GM12801 (cell line): ENCODE data around the gene TALDO1.

Experiments used
- TF ChIP-seq, protein P1 (sequence below): IDR thresholded peaks from one replicate; pipeline ENCODE4 v1.5.1; 2011; ENCODE audit warnings: control low read depth; ENCODE audit not compliant: insufficient read length; ENCODE audit errors: extremely low read depth

Gene TALDO1

DNA sequence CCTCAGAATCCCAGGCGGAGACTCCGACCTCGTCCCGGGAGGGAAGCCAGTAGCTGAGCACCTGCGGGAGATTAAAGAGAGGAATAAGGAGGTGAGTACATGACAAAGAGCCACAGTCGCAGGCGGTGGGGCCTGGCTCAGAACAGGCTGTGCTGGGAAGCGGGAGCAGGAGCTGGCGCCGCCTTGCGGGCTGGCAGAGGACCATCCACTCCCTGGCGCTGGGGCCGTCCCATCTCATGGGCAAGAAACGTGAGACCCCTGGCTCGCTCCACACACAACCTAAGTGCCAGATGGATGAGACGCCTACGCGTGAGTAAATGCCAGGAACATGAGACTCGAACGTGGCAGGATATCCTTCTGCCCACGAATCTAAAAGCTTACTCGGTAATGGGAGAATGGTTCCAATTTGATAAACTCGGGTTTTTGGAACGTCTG is 36.3 kb downstream of the TALDO1 start:
- TF ChIP-seq, protein P1, sequence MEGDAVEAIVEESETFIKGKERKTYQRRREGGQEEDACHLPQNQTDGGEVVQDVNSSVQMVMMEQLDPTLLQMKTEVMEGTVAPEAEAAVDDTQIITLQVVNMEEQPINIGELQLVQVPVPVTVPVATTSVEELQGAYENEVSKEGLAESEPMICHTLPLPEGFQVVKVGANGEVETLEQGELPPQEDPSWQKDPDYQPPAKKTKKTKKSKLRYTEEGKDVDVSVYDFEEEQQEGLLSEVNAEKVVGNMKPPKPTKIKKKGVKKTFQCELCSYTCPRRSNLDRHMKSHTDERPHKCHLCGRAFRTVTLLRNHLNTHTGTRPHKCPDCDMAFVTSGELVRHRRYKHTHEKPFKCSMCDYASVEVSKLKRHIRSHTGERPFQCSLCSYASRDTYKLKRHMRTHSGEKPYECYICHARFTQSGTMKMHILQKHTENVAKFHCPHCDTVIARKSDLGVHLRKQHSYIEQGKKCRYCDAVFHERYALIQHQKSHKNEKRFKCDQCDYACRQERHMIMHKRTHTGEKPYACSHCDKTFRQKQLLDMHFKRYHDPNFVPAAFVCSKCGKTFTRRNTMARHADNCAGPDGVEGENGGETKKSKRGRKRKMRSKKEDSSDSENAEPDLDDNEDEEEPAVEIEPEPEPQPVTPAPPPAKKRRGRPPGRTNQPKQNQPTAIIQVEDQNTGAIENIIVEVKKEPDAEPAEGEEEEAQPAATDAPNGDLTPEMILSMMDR = no peak

- TF ChIP-seq, protein P1 = no peak
Observed at GRCh38 chr11:786235-787083, 39.2 kb downstream of the TALDO1 start.

DNA sequence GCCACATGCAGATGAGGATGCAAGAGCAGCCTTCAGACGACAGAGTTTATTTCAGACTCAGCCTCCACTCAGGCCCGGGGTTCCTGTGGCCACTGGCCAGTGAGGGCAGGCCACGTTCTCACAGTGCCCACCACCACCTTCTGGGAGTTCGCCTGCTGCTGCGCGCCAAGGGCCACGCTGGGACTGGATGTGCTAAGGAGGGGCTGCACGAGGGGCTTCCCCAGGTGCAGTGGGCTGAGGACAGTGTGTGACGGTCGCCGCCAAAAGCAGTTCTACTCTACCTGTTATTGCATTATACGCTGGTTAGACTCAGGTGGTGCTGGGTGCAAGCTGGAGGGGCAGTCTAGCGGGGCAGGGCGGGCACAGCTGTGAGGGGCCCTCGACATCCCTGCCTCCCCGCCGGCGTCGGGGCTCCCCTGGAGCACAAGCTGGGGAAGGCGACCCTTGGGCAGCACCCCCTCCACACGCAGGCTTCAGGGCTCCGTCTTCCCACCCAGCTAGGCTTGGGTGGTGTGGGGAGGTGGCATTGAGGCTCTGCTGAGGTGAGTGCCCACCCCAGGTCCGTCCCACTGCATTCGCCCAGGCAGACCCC is 39.9 kb downstream of the TALDO1 start:
- TF ChIP-seq, protein P1 = no peak

DNA sequence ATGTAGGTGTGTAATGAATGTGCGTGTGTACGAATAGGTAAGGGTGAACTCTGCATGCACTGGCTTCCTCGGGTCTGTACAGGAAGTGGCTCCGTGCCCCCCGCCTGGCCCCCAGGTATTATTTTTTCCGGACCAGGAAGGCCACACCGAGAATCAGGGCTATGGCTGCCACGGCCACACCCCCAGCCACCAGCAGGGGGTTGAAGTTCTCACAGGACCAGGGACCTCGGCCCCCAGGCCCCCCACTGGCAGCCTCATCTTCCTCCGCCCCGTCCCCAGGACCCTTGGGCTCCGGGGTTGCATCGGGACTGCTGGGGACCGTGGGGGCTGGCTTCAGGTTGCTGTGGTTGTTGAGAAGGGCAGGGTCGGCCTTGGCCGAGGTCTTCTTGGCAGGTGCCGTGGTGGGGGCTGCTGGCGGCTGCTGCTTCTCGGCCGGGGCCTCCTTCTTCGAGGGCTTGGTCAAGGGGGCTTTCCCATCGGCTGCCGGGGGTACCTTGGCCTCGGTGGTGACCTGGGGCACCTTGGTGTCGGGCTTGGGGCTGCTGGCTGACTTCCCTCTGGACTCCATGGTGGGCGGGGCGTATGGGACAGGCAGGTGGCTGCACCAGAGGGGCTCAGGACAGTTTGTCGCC is 40.9 kb downstream of the TALDO1 start:
- TF ChIP-seq, protein P1 = no peak

- TF ChIP-seq, protein P1 = no peak
Observed at GRCh38 chr11:788953-789940, 42.0 kb downstream of the TALDO1 start.

- TF ChIP-seq, protein P1 = no peak
Observed at GRCh38 chr11:789943-790342, 42.7 kb downstream of the TALDO1 start, which contains the start of gene CEND1. Gene CEND1 (minus strand): TSS chr11:790090. CDS start chr11:788576, 1,514 bp downstream.
